Vagina (tissue), 2 donors: ENCODE results near the gene PROM2. TPM values are rescaled to one million over a fixed set of nuclear protein-coding genes. Genes with fewer than 3 reads are reported as not detected.

Source experiments
- DNase-seq, 2 donors: peaks; one replicate each; pipeline ENCODE4 v3.0.0-alpha.2; 2017; ENCODE audit errors: extremely low spot score in 2 of 2
- H3K27ac ChIP-seq: fragments of 200-600 bp; sonication (generic); one replicate; pipeline ENCODE4 v1.5.1; 2019
- H3K27me3 ChIP-seq: fragments of 200-600 bp; sonication (generic); one replicate; pipeline ENCODE4 v1.5.1; 2019
- H3K36me3 ChIP-seq, 2 donors: fragments of 200-600 bp; sonication (generic); one replicate each; pipeline ENCODE4 v1.5.1; 2017 to 2019
- H3K4me1 ChIP-seq: fragments of 200-600 bp; sonication (generic); one replicate; pipeline ENCODE4 v1.5.1; 2019
- H3K4me3 ChIP-seq, 2 donors: fragments of 200-600 bp; sonication (generic); 1 replicate in 1 of 2; 2 replicates in 1 of 2; pipeline ENCODE4 v1.5.1; 2016 to 2019
- H3K9me3 ChIP-seq: fragments of 200-600 bp; sonication (generic); one replicate; pipeline ENCODE4 v1.5.1; 2019
- POLR2A ChIP-seq, 2 donors: fragments of 450-650 bp; IDR thresholded peaks; one replicate each; pipeline ENCODE4 v1.6.1; 2017; ENCODE audit warnings: antibody characterized with exemption in 2 of 2, mild to moderate bottlenecking in 2 of 2, moderate library complexity in 2 of 2
- POLR2AphosphoS5 ChIP-seq, 2 donors: sonication (generic); formaldehyde crosslinking; IDR thresholded peaks; one replicate each; pipeline ENCODE4 v1.9.0; 2017; ENCODE audit warnings: antibody characterized with exemption in 2 of 2, mild to moderate bottlenecking in 2 of 2, low read depth in 1 of 2; ENCODE audit not compliant: insufficient read depth in 1 of 2
- intact Hi-C: fragments of 100-400 bp; cut with DNase I; formaldehyde crosslinking; loops from one replicate; pipeline ENCODE4 v1.15.1; 2023
- total RNA-seq: library from RNA; depleted of rRNA; stranded (reverse); fragments of >200 nt; gene quantifications from one replicate; pipeline ENCODE4 v1.2.3, GENCODE V29; 2016
- TF ChIP-seq, protein P1 (sequence below), 3 experiments: fragments of 450-650 bp in 2 of 3; fragments of 200-600 bp in 1 of 3; sonication (generic) in 1 of 3; IDR thresholded peaks; one replicate each; pipeline ENCODE4 v1.5.1; 2017 to 2019; ENCODE audit warnings: antibody characterized with exemption in 3 of 3, mild to moderate bottlenecking in 2 of 3, moderate library complexity in 2 of 3

The PROM2 gene
- total RNA-seq, 1 donor from 2014 or later = 70.5 TPM

- no peaks in the 10 kb centered on the region for H3K27me3 ChIP-seq
- H3K27ac ChIP-seq = no peak overlapping the region
- intact Hi-C loops = no loop called here
- DNase-seq = no peak
- peaks cover 10% of the 10 kb centered on the region for H3K4me1 ChIP-seq
- TF ChIP-seq POLR2A (IDR thresholded peaks at IDR 0.05) (no peak), POLR2AphosphoS5 (IDR thresholded peaks at IDR 0.05; ENCODE audit: insufficient read depth in 1 of 2, low read depth in 1 of 2) (no peak)
- TF ChIP-seq, protein P1, sequence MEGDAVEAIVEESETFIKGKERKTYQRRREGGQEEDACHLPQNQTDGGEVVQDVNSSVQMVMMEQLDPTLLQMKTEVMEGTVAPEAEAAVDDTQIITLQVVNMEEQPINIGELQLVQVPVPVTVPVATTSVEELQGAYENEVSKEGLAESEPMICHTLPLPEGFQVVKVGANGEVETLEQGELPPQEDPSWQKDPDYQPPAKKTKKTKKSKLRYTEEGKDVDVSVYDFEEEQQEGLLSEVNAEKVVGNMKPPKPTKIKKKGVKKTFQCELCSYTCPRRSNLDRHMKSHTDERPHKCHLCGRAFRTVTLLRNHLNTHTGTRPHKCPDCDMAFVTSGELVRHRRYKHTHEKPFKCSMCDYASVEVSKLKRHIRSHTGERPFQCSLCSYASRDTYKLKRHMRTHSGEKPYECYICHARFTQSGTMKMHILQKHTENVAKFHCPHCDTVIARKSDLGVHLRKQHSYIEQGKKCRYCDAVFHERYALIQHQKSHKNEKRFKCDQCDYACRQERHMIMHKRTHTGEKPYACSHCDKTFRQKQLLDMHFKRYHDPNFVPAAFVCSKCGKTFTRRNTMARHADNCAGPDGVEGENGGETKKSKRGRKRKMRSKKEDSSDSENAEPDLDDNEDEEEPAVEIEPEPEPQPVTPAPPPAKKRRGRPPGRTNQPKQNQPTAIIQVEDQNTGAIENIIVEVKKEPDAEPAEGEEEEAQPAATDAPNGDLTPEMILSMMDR (IDR thresholded peaks at IDR 0.05) = no peak
- H3K4me3 ChIP-seq = no peak overlapping the region
- no peaks in the 10 kb centered on the region for H3K36me3 ChIP-seq
- H3K9me3 ChIP-seq = no peaks in the 10 kb centered on the region
Observed at GRCh38 chr2:95279435-95280035, 5.3 kb downstream of the PROM2 start.

DNA sequence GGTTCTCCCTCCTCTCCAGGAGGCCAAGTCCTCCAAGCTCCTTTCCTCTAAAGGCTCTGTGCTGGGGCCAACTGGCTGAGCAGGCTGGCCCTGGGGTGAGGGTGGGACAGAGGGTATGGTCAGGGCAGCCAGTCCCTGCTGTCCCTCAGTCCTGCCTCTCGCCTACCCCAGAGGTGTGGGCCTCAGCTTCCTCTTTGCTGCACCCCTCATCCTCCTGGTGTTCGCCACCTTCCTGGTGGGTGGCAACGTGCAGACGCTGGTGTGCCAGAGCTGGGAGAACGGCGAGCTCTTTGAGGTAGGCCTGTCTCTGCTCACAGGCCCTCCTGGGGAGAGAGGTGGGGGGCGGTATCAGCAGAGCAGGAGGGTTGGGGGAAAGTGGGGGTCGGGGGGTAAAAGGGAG lies 6.8 kb downstream of the PROM2 start:
- H3K36me3 ChIP-seq = no peaks in the 10 kb centered on the region

DNA sequence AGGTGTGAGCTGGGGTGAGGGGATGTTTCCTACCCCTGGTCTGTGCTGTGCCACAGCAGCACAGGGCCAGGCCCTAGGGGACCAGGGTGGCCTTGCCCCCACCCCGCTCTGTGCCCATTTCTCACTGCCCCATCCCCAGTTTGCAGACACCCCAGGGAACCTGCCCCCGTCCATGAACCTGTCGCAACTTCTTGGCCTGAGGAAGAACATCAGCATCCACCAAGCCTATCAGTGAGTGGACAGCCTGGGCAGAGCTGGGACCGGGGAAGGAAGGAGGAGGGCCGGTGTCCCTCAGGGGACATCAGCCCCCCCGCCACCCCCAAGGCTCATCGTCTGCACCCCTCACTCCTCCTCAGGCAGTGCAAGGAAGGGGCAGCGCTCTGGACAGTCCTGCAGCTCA lies 7.5 kb downstream of the PROM2 start:
- Histone ChIP-seq H3K9me3 (no peaks in the 10 kb centered on the region), H3K4me3 (no peak overlapping the region), H3K36me3 (no peaks in the 10 kb centered on the region), H3K27me3 (no peaks in the 10 kb centered on the region), H3K27ac (no peak overlapping the region), H3K4me1 (peaks cover 3% of the 10 kb centered on the region)
- intact Hi-C loops = no loop called here
- DNase-seq = no peak
- TF ChIP-seq, protein P1 (IDR thresholded peaks at IDR 0.05) = no peak
- TF ChIP-seq POLR2A (IDR thresholded peaks at IDR 0.05) (no peak), POLR2AphosphoS5 (IDR thresholded peaks at IDR 0.05; ENCODE audit: insufficient read depth in 1 of 2, low read depth in 1 of 2) (no peak)

More for the DNA sequence above, 6.8 kb downstream of the PROM2 start:
- intact Hi-C loops = no loop called here
- no peak for DNase-seq
- no peaks in the 10 kb centered on the region for H3K27me3 ChIP-seq
- H3K9me3 ChIP-seq = no peaks in the 10 kb centered on the region
- H3K27ac ChIP-seq = no peak overlapping the region
- peaks cover 8% of the 10 kb centered on the region for H3K4me1 ChIP-seq
- TF ChIP-seq POLR2AphosphoS5 (IDR thresholded peaks at IDR 0.05; ENCODE audit: insufficient read depth in 1 of 2, low read depth in 1 of 2) (no peak), POLR2A (IDR thresholded peaks at IDR 0.05) (no peak)
- TF ChIP-seq, protein P1 (IDR thresholded peaks at IDR 0.05) = no peak
- H3K4me3 ChIP-seq = no peak overlapping the region

DNA sequence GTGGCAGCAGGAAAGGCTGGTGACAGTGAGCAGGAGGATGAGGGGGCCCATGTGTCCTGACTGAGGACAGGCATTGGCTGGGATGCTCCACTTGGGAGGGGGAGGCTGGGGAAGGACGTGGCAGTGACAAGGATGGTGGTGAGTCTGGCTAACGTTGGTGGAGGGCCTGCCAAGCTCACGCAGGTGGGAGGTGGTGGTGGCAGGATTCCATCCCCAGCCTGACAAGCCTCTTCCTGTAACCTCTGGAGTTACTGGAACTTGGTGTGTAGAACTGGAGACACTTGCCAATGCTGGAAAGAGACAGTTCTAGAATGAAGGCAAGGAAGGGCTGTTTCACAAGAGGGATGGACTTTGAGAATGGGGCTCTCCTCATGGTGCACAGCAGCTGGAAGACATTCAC lies 8.2 kb downstream of the PROM2 start:
- H3K4me1 ChIP-seq = peaks cover 3% of the 10 kb centered on the region
- intact Hi-C loops = no loop called here
- TF ChIP-seq, protein P1 (IDR thresholded peaks at IDR 0.05) = no peak
- no peak for TF ChIP-seq POLR2AphosphoS5 (IDR thresholded peaks at IDR 0.05; ENCODE audit: insufficient read depth in 1 of 2, low read depth in 1 of 2)
- no peak for TF ChIP-seq POLR2A (IDR thresholded peaks at IDR 0.05)
- no peak overlapping the region for H3K4me3 ChIP-seq
- no peaks in the 10 kb centered on the region for H3K36me3 ChIP-seq
- H3K27me3 ChIP-seq = no peaks in the 10 kb centered on the region
- no peak overlapping the region for H3K27ac ChIP-seq
- no peak for DNase-seq
- no peaks in the 10 kb centered on the region for H3K9me3 ChIP-seq

DNA sequence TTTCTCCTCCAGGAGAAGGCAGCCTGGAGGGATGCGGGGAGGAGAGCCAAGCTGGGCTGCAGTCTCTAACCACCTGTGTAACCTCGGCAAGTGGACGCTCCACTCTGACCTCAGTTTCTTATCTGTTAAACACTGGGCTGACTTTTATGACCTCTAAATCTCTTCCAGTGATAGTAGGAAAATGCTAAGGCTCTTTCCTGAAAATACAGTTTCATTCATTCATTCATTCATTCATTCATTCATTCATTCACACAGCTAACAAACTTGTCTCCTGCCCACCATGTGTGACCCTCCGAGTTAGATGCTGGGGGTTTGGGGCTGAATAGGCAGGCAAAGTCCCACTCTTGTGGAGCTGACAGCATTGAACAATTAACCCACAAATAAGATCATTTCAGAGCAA lies 9.3 kb downstream of the PROM2 start:
- Histone ChIP-seq H3K4me3 (no peak overlapping the region), H3K27me3 (no peaks in the 10 kb centered on the region), H3K36me3 (no peaks in the 10 kb centered on the region), H3K9me3 (no peaks in the 10 kb centered on the region), H3K27ac (no peak overlapping the region), H3K4me1 (no peaks in the 10 kb centered on the region)
- DNase-seq = no peak
- intact Hi-C loops = no loop called here
- TF ChIP-seq POLR2AphosphoS5 (IDR thresholded peaks at IDR 0.05; ENCODE audit: insufficient read depth in 1 of 2, low read depth in 1 of 2) = no peak
- no peak for TF ChIP-seq POLR2A (IDR thresholded peaks at IDR 0.05)
- TF ChIP-seq, protein P1 (IDR thresholded peaks at IDR 0.05) = no peak
